Measurements from ENCODE around the gene RARB. TPM values are rescaled to one million over a fixed set of nuclear protein-coding genes. Genes with fewer than 3 reads are reported as not detected.

Gene RARB
- total and polyA plus RNA-seq, 2 of the 13 experiments (the other 11 are each of a cell fraction or from before 2014, with no cell fraction given): 0.16 TPM; not detected in 1

DNA sequence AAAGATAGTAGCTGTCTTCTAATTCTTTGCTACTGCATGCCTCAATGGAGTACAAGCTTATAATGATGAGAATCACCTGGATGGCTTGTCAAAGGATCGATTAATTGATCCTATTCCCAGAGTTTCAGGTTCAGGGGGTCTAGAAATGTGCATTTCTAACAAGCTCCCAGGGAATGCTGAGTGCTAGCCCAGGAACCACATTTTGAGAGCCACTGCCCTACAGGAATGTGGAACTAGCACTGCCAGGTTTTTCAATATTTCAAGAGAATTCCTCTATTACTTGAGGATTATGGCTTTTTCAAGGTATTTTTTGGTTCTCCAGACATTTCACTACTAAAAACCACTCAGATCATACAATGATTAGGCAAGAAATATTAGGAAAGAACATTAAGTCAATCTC, 52.7 kb downstream of the RARB start (continued):
- TF ChIP-seq SMARCC2 (IDR thresholded peaks at IDR 0.05): no peak

GRCh38 chr3:25481386-25481785, 53.3 kb downstream of the RARB start:
- FAIRE-seq (no peak), DNase-seq (ENCODE audit: low spot score) (no peak), ATAC-seq (no peak)
- Histone ChIP-seq H3K27ac (ENCODE audit: extremely low read length, insufficient read depth, low read length) (no peak overlapping the region), H3K79me2 (ENCODE audit: insufficient read depth, low read length) (no peaks in the 10 kb centered on the region), H3K4me3 (replicated peaks in 1 of 3; ENCODE audit: insufficient read depth in 1 of 3, low read depth in 2 of 3, low read length in 3 of 3) (no peak overlapping the region), H3K9ac (ENCODE audit: insufficient read depth, low read depth, low read length) (no peak overlapping the region), H3K4me2 (ENCODE audit: low read depth, low read length) (no peak overlapping the region), H3K4me1 (ENCODE audit: insufficient read depth, low read length) (no peaks in the 10 kb centered on the region), H3K9me3 (ENCODE audit: low read length) (no peaks in the 10 kb centered on the region), H3K36me3 (replicated peaks in 1 of 2; ENCODE audit: control insufficient read depth in 1 of 2, insufficient read depth in 2 of 2, low read length in 2 of 2) (no peaks in the 10 kb centered on the region), H2AFZ (ENCODE audit: low read length) (no peak overlapping the region), H3K27me3 (ENCODE audit: control insufficient read depth in 1 of 2, insufficient read depth in 2 of 2, low read length in 2 of 2) (no peaks in the 10 kb centered on the region), H4K20me1 (ENCODE audit: insufficient read depth, low read length) (no peaks in the 10 kb centered on the region)
- in situ Hi-C loops (cut with HindIII; ENCODE audit: extremely low pct_ligation_motif_present, low pct_unique_long_range_greater_than_20kb) (no loop called here), intact Hi-C loops (cut with micrococcal nuclease; ENCODE audit: unreplicated experiment) (no loop called here)
- POLR2A ChIA-PET: no interaction called here
- no TSS peak for BruUV-seq (replicated peaks)
- no peak for TF ChIP-seq HDAC1 (CRISPR knock-in tag; IDR thresholded peaks at IDR 0.05)
- no peak for TF ChIP-seq THYN1 (CRISPR knock-in tag; IDR thresholded peaks at IDR 0.05; ENCODE audit: borderline replicate concordance, low read depth)
- no peak for TF ChIP-seq ZNF775 (CRISPR knock-in tag; IDR thresholded peaks at IDR 0.05; ENCODE audit: borderline replicate concordance)
- TF ChIP-seq POLR2A (IDR thresholded peaks at IDR 0.05; ENCODE audit: insufficient read depth in 1 of 2, low read depth in 2 of 2, low read length in 2 of 2): no peak
- TF ChIP-seq HOMEZ (CRISPR knock-in tag; IDR thresholded peaks at IDR 0.05; ENCODE audit: low read depth): no peak
- WGBS (ENCODE audit: low lambda C conversion rate): 46% methylated on average over 1 of the region's 1 CpG
- CTCF ChIA-PET (ENCODE audit: low intra/inter-chr PET ratio, low total read pairs): no interaction called here

- no peak overlapping the region for H3K4me2 ChIP-seq (ENCODE audit: low read depth, low read length)
- TF ChIP-seq MTA1 (CRISPR knock-in tag; IDR thresholded peaks at IDR 0.05; ENCODE audit: borderline replicate concordance) (no peak), FOSL2 (CRISPR knock-in tag; IDR thresholded peaks at IDR 0.05) (no peak), ZHX1 (CRISPR knock-in tag; IDR thresholded peaks at IDR 0.05; ENCODE audit: low read depth) (no peak)
- TF ChIP-seq, protein P1, sequence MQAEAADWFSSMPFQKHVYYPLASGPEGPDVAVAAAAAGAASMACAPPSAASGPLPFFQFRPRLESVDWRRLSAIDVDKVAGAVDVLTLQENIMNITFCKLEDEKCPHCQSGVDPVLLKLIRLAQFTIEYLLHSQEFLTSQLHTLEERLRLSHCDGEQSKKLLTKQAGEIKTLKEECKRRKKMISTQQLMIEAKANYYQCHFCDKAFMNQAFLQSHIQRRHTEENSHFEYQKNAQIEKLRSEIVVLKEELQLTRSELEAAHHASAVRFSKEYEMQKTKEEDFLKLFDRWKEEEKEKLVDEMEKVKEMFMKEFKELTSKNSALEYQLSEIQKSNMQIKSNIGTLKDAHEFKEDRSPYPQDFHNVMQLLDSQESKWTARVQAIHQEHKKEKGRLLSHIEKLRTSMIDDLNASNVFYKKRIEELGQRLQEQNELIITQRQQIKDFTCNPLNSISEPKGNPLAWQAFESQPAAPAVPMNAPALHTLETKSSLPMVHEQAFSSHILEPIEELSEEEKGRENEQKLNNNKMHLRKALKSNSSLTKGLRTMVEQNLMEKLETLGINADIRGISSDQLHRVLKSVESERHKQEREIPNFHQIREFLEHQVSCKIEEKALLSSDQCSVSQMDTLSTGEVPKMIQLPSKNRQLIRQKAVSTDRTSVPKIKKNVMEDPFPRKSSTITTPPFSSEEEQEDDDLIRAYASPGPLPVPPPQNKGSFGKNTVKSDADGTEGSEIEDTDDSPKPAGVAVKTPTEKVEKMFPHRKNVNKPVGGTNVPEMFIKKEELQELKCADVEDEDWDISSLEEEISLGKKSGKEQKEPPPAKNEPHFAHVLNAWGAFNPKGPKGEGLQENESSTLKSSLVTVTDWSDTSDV (CRISPR knock-in tag; IDR thresholded peaks at IDR 0.05): no peak
Observed at GRCh38 chr3:25483456-25483855, 55.4 kb downstream of the RARB start.

More at GRCh38 chr3:25483456-25483855, 55.4 kb downstream of the RARB start:
- 77% methylated on average over 1 of the region's 1 CpG for WGBS (ENCODE audit: low lambda C conversion rate)
- no peak for DNase-seq (ENCODE audit: low spot score)
- Histone ChIP-seq H3K9me3 (ENCODE audit: low read length) (no peaks in the 10 kb centered on the region), H3K27me3 (ENCODE audit: control insufficient read depth in 1 of 2, insufficient read depth in 2 of 2, low read length in 2 of 2) (no peaks in the 10 kb centered on the region), H4K20me1 (ENCODE audit: insufficient read depth, low read length) (no peaks in the 10 kb centered on the region), H3K4me1 (ENCODE audit: insufficient read depth, low read length) (no peaks in the 10 kb centered on the region), H3K4me3 (replicated peaks in 1 of 3; ENCODE audit: insufficient read depth in 1 of 3, low read depth in 2 of 3, low read length in 3 of 3) (no peak overlapping the region), H3K27ac (ENCODE audit: extremely low read length, insufficient read depth, low read length) (no peak overlapping the region), H3K36me3 (replicated peaks in 1 of 2; ENCODE audit: control insufficient read depth in 1 of 2, insufficient read depth in 2 of 2, low read length in 2 of 2) (no peaks in the 10 kb centered on the region), H3K79me2 (ENCODE audit: insufficient read depth, low read length) (no peaks in the 10 kb centered on the region), H2AFZ (ENCODE audit: low read length) (no peak overlapping the region), H3K9ac (ENCODE audit: insufficient read depth, low read depth, low read length) (no peak overlapping the region)
- BruUV-seq (replicated peaks): no TSS peak
- no peak for ATAC-seq
- no peak for FAIRE-seq
- POLR2A ChIA-PET: no interaction called here
- in situ Hi-C loops (cut with HindIII; ENCODE audit: extremely low pct_ligation_motif_present, low pct_unique_long_range_greater_than_20kb): no loop called here
- CTCF ChIA-PET (ENCODE audit: low intra/inter-chr PET ratio, low total read pairs): no interaction called here
- intact Hi-C loops (cut with micrococcal nuclease; ENCODE audit: unreplicated experiment): no loop called here

All from HepG2 (cell line).